ENCODE data around the gene FAP.

Gene FAP

DNA sequence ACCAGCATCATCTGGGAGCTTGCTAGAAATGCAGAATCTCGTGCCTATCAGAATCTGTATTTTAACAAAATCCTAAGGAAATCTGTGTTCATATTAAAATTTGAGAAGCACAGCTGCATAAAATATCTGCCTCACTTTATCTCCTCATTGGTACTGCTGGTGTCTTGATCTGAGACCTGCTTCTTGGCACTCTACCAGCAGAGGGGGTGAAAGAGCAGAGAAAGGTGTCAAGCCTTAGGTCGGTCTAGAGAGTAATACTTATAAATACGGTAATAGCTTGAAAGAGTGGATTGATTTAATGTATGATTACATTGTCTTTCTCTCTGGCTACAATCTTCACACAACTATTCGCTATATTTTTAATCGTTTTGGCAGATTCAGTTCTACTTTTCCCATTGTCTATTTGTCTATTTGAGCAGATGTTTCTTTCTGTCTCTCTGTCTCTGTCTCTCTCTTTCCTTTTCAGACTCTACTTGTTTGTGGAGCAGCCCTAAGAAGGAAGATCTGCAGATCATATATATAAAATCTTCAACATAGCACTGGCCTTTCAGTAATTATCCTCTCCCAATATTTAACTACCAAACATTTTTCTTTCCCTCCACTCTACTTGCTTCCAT is 89.5 kb downstream of the FAP start:
- Mint-ChIP-seq H3K4me1 (ENCODE audit: low read depth) (peaks cover 6% of the 10 kb centered on the region), H3K36me3 (ENCODE audit: low read depth) (no peaks in the 10 kb centered on the region), H3K9me3 (no peaks in the 10 kb centered on the region), H3K4me3 (no peak overlapping the region), H3K27me3 (peaks cover 7% of the 10 kb centered on the region), H3K27ac (no peak overlapping the region)
- intact Hi-C loops (cut with micrococcal nuclease) = loop anchor here (1.0 to 5.0 kb wide), 2 partner anchors 69 to 148 kb away; no protein-coding TSS in a partner anchor

DNA sequence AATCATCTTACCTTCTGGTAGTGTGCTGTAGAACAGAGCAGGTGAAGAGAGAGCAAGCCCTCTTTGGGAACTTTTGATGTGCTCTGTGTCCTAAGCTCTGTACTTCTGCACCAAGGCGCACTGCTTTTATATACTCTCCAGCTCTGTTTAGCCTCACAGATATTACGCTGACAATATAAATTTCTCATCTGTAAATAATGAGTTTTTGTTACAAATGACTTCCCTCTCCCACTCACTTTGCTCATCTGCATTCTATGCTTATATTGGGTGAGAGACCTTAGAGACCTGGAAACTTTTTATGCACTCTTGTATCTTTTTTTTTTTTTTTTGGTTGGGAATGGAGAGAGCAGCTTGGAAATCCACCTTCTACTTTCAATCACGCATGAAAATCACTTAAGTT is 91.1 kb downstream of the FAP start, which contains the start of gene GCG:
Gene GCG, minus strand, starts transcription at position 101 of the 400 bp plus-strand sequence. CDS start 3,069 bp downstream, outside the sequence.
- intact Hi-C loops (cut with micrococcal nuclease) = loop anchor here (5.0 kb wide), 1 partner anchor 70 kb away; no protein-coding TSS in a partner anchor
- no peaks in the 10 kb centered on the region for H3K36me3 Mint-ChIP-seq (ENCODE audit: low read depth)
- peaks cover 9% of the 10 kb centered on the region for H3K27me3 Mint-ChIP-seq
- H3K4me1 Mint-ChIP-seq (ENCODE audit: low read depth) = peaks cover 6% of the 10 kb centered on the region
- no peak within 1 kb of the TSS for H3K4me3 Mint-ChIP-seq
- no peaks in the 10 kb centered on the region for H3K9me3 Mint-ChIP-seq
- no peak within 1 kb of the TSS for H3K27ac Mint-ChIP-seq

GRCh38 chr2:162149940-162150339 is 93.3 kb downstream of the FAP start:
- H3K27ac Mint-ChIP-seq = no peak overlapping the region
- peaks cover 6% of the 10 kb centered on the region for H3K4me1 Mint-ChIP-seq (ENCODE audit: low read depth)
- peaks cover 11% of the 10 kb centered on the region for H3K27me3 Mint-ChIP-seq

GRCh38 chr2:162149466-162149865 is 93.8 kb downstream of the FAP start:
- H3K4me1 Mint-ChIP-seq (ENCODE audit: low read depth) = peaks cover 6% of the 10 kb centered on the region
- H3K4me3 Mint-ChIP-seq = no peak overlapping the region
- no peaks in the 10 kb centered on the region for H3K36me3 Mint-ChIP-seq (ENCODE audit: low read depth)
- peaks cover 11% of the 10 kb centered on the region for H3K27me3 Mint-ChIP-seq
- H3K27ac Mint-ChIP-seq = no peak overlapping the region
- no peaks in the 10 kb centered on the region for H3K9me3 Mint-ChIP-seq
- intact Hi-C loops (cut with micrococcal nuclease) = no loop called here

More at GRCh38 chr2:162149940-162150339, 93.3 kb downstream of the FAP start:
- intact Hi-C loops (cut with micrococcal nuclease) = loop anchor here (5.0 kb wide), 1 partner anchor 72 kb away; no protein-coding TSS in a partner anchor
- no peaks in the 10 kb centered on the region for H3K9me3 Mint-ChIP-seq
- H3K4me3 Mint-ChIP-seq = no peak overlapping the region
- no peaks in the 10 kb centered on the region for H3K36me3 Mint-ChIP-seq (ENCODE audit: low read depth)

GRCh38 chr2:162148956-162149355 is 94.3 kb downstream of the FAP start:
- Mint-ChIP-seq H3K36me3 (ENCODE audit: low read depth) (no peaks in the 10 kb centered on the region), H3K27me3 (peaks cover 9% of the 10 kb centered on the region), H3K27ac (no peak overlapping the region), H3K9me3 (no peaks in the 10 kb centered on the region), H3K4me3 (no peak overlapping the region), H3K4me1 (ENCODE audit: low read depth) (peaks cover 4% of the 10 kb centered on the region)
- intact Hi-C loops (cut with micrococcal nuclease) = no loop called here

DNA sequence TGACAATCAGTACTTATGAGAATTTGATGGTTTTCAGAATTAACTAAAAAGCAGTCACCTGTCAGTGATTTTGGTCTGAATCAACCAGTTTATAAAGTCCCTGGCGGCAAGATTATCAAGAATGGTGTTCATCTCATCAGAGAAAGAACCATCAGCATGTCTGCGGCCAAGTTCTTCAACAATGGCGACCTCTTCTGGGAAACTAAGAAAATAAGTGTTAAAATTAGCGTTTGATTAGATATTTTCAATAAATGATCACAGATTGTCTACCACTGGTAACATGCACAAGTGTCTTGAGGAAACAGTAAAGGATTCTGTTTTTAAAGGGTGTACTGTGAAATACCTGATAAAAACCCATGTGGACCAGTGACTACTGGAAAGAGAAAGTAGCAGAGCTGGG is 99.3 kb downstream of the FAP start:
- Mint-ChIP-seq H3K4me3 (no peak overlapping the region), H3K27me3 (peaks cover 4% of the 10 kb centered on the region), H3K27ac (no peak overlapping the region), H3K4me1 (ENCODE audit: low read depth) (no peaks in the 10 kb centered on the region), H3K9me3 (no peaks in the 10 kb centered on the region), H3K36me3 (ENCODE audit: low read depth) (no peaks in the 10 kb centered on the region)
- intact Hi-C loops (cut with micrococcal nuclease) = no loop called here

DNA sequence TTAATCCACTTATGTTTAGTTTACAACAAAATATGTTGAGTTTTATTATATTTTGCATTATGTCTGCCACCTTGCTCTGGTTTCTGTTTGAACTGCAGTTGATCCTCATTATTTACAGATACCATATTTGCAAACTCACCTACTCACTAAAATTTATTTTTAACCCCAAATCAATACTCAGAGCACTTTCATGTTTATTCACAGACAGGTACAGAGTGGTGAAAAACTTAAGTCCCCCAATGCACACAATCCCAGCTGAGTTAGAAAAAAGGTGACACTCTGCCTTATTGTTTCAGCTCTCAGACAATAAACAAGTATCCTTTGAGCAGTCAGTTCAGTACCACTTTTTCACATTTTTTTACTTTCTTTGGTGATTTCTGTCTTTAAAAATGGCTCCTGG is 104.9 kb downstream of the FAP start:
- Mint-ChIP-seq H3K4me3 (no peak overlapping the region), H3K27me3 (peaks cover 2% of the 10 kb centered on the region), H3K9me3 (no peaks in the 10 kb centered on the region), H3K27ac (no peak overlapping the region), H3K36me3 (ENCODE audit: low read depth) (no peaks in the 10 kb centered on the region), H3K4me1 (ENCODE audit: low read depth) (no peaks in the 10 kb centered on the region)
- intact Hi-C loops (cut with micrococcal nuclease) = no loop called here

GRCh38 chr2:162127422-162127821 is 115.8 kb downstream of the FAP start:
- Mint-ChIP-seq H3K36me3 (ENCODE audit: low read depth) (no peaks in the 10 kb centered on the region), H3K4me1 (ENCODE audit: low read depth) (peaks cover 23% of the 10 kb centered on the region), H3K9me3 (no peaks in the 10 kb centered on the region), H3K27me3 (no peaks in the 10 kb centered on the region), H3K4me3 (no peak overlapping the region), H3K27ac (no peak overlapping the region)
- intact Hi-C loops (cut with micrococcal nuclease) = loop anchor here (10.0 kb wide), 1 partner anchor 693 kb away; no protein-coding TSS in a partner anchor

- Mint-ChIP-seq H3K27ac (peak overlapping the region; percentile 81), H3K36me3 (ENCODE audit: low read depth) (no peaks in the 10 kb centered on the region), H3K9me3 (no peaks in the 10 kb centered on the region), H3K4me3 (peak overlapping the region; percentile 4), H3K4me1 (ENCODE audit: low read depth) (peaks cover 23% of the 10 kb centered on the region), H3K27me3 (no peaks in the 10 kb centered on the region)
- intact Hi-C loops (cut with micrococcal nuclease) = loop anchor here (10.0 kb wide), 1 partner anchor 692 kb away; no protein-coding TSS in a partner anchor
These were observed 116.7 kb downstream of the FAP start for GRCh38 chr2:162126527-162126926.

DNA sequence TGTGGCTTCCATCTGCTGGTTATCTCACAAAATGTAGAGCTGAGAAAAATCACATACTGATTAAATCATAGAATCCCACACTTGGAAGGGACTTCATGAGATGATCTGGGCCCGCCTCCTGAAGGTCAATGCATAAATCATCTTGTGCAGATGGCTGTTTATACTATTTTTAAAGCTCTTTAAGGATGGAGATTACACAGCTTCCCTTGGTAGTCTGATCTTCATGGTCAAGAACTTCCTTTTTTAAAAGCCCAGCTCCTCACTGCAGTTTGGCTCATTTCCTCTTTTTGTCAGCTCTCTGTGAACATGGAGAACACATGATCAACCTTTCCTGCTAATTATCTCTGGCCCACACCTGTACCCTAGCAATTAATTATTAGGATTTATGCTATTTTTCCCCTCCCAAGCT is 117.1 kb downstream of the FAP start:
- Mint-ChIP-seq H3K4me1 (ENCODE audit: low read depth) (peaks cover 23% of the 10 kb centered on the region), H3K9me3 (no peaks in the 10 kb centered on the region), H3K27ac (peak overlapping the region; percentile 81), H3K27me3 (no peaks in the 10 kb centered on the region), H3K36me3 (ENCODE audit: low read depth) (no peaks in the 10 kb centered on the region), H3K4me3 (no peak overlapping the region)
- intact Hi-C loops (cut with micrococcal nuclease) = loop anchor here (10.0 kb wide), 1 partner anchor 691 kb away; no protein-coding TSS in a partner anchor

DNA sequence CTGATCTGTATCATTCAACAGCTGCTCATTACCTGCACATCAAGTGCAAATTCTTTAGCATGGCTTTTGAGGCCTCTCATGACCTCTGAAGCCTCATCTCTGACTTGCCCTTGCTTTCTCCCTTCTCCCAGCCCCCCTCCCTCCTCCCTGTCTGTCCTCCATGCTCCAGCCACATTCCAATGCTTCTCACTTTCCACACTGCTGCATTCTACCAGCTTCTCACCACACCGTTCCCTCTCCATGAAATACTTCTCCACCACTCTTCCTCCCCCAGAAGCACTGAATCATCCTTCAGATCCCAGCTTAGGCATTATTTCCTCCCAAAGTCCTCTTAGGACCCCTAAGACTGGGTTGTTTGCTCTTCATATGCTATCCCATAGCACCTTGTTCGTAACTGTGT is 118.1 kb downstream of the FAP start:
- peak overlapping the region; percentile 57 for H3K27ac Mint-ChIP-seq
- H3K4me1 Mint-ChIP-seq (ENCODE audit: low read depth) = peaks cover 23% of the 10 kb centered on the region
- intact Hi-C loops (cut with micrococcal nuclease) = loop anchor here (10.0 kb wide), 1 partner anchor 690 kb away; no protein-coding TSS in a partner anchor
- H3K9me3 Mint-ChIP-seq = no peaks in the 10 kb centered on the region
- H3K36me3 Mint-ChIP-seq (ENCODE audit: low read depth) = no peaks in the 10 kb centered on the region
- H3K4me3 Mint-ChIP-seq = no peak overlapping the region
- H3K27me3 Mint-ChIP-seq = no peaks in the 10 kb centered on the region

GRCh38 chr2:162123806-162124758 is 119.2 kb downstream of the FAP start:
- intact Hi-C loops (cut with micrococcal nuclease) = loop anchor here (1.0 to 10.0 kb wide), 4 partner anchors 117 to 689 kb away; no protein-coding TSS in a partner anchor
- Mint-ChIP-seq H3K9me3 (no peaks in the 10 kb centered on the region), H3K4me3 (no peak overlapping the region), H3K27ac (peak overlapping the region; percentile 57), H3K4me1 (ENCODE audit: low read depth) (peaks cover 23% of the 10 kb centered on the region), H3K36me3 (ENCODE audit: low read depth) (no peaks in the 10 kb centered on the region), H3K27me3 (no peaks in the 10 kb centered on the region)

All from dendritic cell treated with granulocyte-macrophage colony-stimulating factor and Interleukin-4, amounts not matched to agents 40 ng/mL and 50 ng/mL, for 4 days (primary cell).